Naive thymus-derived CD4-positive, alpha-beta T cell (primary cell): ENCODE data around the gene SRCAP. TPM values are rescaled to one million over a fixed set of nuclear protein-coding genes. Genes with fewer than 3 reads are reported as not detected.
A peak's percentile ranks its signal among the peaks of the same experiment; 100 is the strongest.

Experiments
- ATAC-seq: fragments of 150-1000 bp; cut with Tn5 transposase; 2 replicates; pipeline ENCODE4 v1.10.0; 2021; ENCODE audit warnings: mild to moderate bottlenecking, moderate library complexity
- CTCF ChIA-PET: fragments of 350-600 bp; sonication (Branson Sonifier 250); formaldehyde crosslinking; loops from one replicate; lab custom pipeline; 2021; ENCODE audit warnings: antibody characterized with exemption; lab: Charles Lee
- POLR2A ChIA-PET: fragments of 350-600 bp; sonication (Branson Sonifier 250); formaldehyde crosslinking; loops from one replicate; lab custom pipeline; 2021; ENCODE audit warnings: antibody characterized with exemption, inconsistent platforms; lab: Charles Lee
- DNase-seq, 9 donors: peaks; one replicate each; pipeline versions ENCODE4 v3.0.0 to v3.0.0-alpha.2; 2020 to 2022; ENCODE audit warnings: mixed read lengths in 1 of 9
- H3K27ac ChIP-seq: one replicate; pipeline ENCODE4 v1.7.0; 2013; ENCODE audit warnings: mild to moderate bottlenecking, low read depth, low read length, moderate library complexity
- H3K27me3 ChIP-seq, 2 donors: one replicate each; pipeline ENCODE4 v1.7.0; 2013; ENCODE audit warnings: low read length in 2 of 2, mild to moderate bottlenecking in 2 of 2, moderate library complexity in 2 of 2; ENCODE audit not compliant: control insufficient read depth in 2 of 2, insufficient read depth in 2 of 2
- H3K36me3 ChIP-seq, 3 experiments: 1 replicate in 2 of 3; 2 replicates in 1 of 3; pipeline ENCODE4 v1.7.0; 2013; ENCODE audit warnings: low read length in 3 of 3, mild to moderate bottlenecking in 3 of 3, moderate library complexity in 1 of 3; ENCODE audit not compliant: insufficient read depth in 3 of 3, control insufficient read depth in 2 of 3
- H3K4me1 ChIP-seq, 2 donors: one replicate each; pipeline ENCODE4 v1.7.0; 2013; ENCODE audit warnings: low read length in 2 of 2, mild to moderate bottlenecking in 2 of 2, moderate library complexity in 1 of 2; ENCODE audit not compliant: control insufficient read depth in 2 of 2, insufficient read depth in 2 of 2
- H3K4me3 ChIP-seq: 2 replicates; pipeline ENCODE4 v1.7.0; 2013; ENCODE audit warnings: mild to moderate bottlenecking, low read length
- H3K9me3 ChIP-seq, 3 experiments: 1 replicate in 2 of 3; 2 replicates in 1 of 3; pipeline ENCODE4 v1.7.0; 2013; ENCODE audit warnings: low read length in 3 of 3; ENCODE audit not compliant: control insufficient read depth in 2 of 3
- H3K27ac Mint-ChIP-seq, 9 donors: one replicate each; pipeline ENCODE4 v1.8.0; 2020 to 2022; ENCODE audit warnings: mixed read lengths in 9 of 9, mild to moderate bottlenecking in 8 of 9, moderate library complexity in 5 of 9, inconsistent platforms in 2 of 9
- H3K27me3 Mint-ChIP-seq, 5 donors: one replicate each; pipeline ENCODE4 v1.8.0; 2021 to 2022; ENCODE audit warnings: mixed read lengths in 5 of 5, mild to moderate bottlenecking in 1 of 5
- H3K36me3 Mint-ChIP-seq, 5 donors: one replicate each; pipeline ENCODE4 v1.8.0; 2020 to 2022; ENCODE audit warnings: mixed read lengths in 5 of 5, mild to moderate bottlenecking in 3 of 5, inconsistent platforms in 1 of 5
- H3K4me1 Mint-ChIP-seq, 7 donors: one replicate each; pipeline ENCODE4 v1.8.0; 2020 to 2022; ENCODE audit warnings: mixed read lengths in 7 of 7, mild to moderate bottlenecking in 3 of 7, inconsistent platforms in 1 of 7
- H3K4me3 Mint-ChIP-seq, 10 donors: one replicate each; pipeline ENCODE4 v1.8.0; 2020 to 2022; ENCODE audit warnings: mild to moderate bottlenecking in 10 of 10, mixed read lengths in 10 of 10, moderate library complexity in 6 of 10, inconsistent platforms in 2 of 10
- H3K9me3 Mint-ChIP-seq, 11 donors: one replicate each; pipeline ENCODE4 v1.8.0; 2020 to 2022; ENCODE audit warnings: mixed read lengths in 11 of 11, mild to moderate bottlenecking in 4 of 11, inconsistent platforms in 1 of 11, moderate library complexity in 1 of 11
- intact Hi-C, 2 donors: fragments of 100-400 bp; cut with micrococcal nuclease; formaldehyde crosslinking; loops; one replicate each; pipeline ENCODE4 v1.15.1; 2023
- polyA plus RNA-seq, 2 donors: library from polyadenylated mRNA; unstranded; fragments of 300-500 nt; fragmentation: Illumina TruSeq; gene quantifications; one replicate each; pipeline ENCODE4 v1.2.3, GENCODE V29; 2021
- total RNA-seq, 6 experiments: library from RNA in 5 of 6; stranded (reverse) in 5 of 6; gene quantifications; 1 replicate in 5 of 6; 2 replicates in 1 of 6; pipeline ENCODE4 v1.2.3 and lab custom pipeline; 2021 to 2026

Gene SRCAP
- total and polyA plus RNA-seq, 7 experiments from 2014 or later: 11.8 to 111 (median 86.7) TPM

DNA sequence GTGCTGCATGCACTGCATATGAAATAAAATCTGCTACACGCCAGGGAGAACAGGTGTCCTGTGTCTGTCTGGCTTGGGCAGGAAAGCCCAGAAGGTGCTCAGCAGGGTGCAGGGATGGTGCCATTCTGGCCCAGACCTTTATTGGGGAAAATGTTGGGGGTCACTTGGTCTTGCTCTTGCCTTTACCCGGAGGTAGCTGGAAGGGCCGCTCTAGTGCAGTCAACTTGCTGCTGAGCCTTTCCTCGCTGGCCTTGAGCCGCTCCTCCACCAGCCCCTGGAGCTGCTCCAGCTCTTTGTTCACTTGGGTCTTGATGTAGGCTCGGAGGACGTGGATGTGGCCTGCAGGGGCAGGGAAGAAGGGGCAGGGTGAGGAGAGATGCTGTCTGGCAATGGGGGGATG lies 58.3 kb downstream of the SRCAP start:
- no peak overlapping the region for H3K4me3 ChIP-seq
- H3K9me3 Mint-ChIP-seq: no peaks in the 10 kb centered on the region
- ChIA-PET POLR2A (interaction anchor here (0.7 kb wide), 1 partner anchor 35 kb away, joined by 3 read pairs; no protein-coding TSS in a partner anchor), CTCF (no interaction called here)
- ATAC-seq: no peak
- no peak overlapping the region for H3K27ac ChIP-seq
- no peaks in the 10 kb centered on the region for H3K27me3 Mint-ChIP-seq
- intact Hi-C loops: no loop called here
- peaks cover 0 to 13% (median 4%) of the 10 kb centered on the region in 5 donors for H3K36me3 Mint-ChIP-seq
- H3K36me3 ChIP-seq: peaks cover 0 to 50% (median 6%) of the 10 kb centered on the region in 3 experiments
- no peaks in the 10 kb centered on the region for H3K9me3 ChIP-seq
- peaks cover 6% of the 10 kb centered on the region in 2 donors for H3K4me1 ChIP-seq
- peak overlapping the region in 1 of 10 donors; percentile 5 for H3K4me3 Mint-ChIP-seq
- H3K27me3 ChIP-seq: no peaks in the 10 kb centered on the region
- no peak overlapping the region for H3K27ac Mint-ChIP-seq
- peaks cover 6 to 24% (median 14%) of the 10 kb centered on the region in 7 donors for H3K4me1 Mint-ChIP-seq
- no peak for DNase-seq

DNA sequence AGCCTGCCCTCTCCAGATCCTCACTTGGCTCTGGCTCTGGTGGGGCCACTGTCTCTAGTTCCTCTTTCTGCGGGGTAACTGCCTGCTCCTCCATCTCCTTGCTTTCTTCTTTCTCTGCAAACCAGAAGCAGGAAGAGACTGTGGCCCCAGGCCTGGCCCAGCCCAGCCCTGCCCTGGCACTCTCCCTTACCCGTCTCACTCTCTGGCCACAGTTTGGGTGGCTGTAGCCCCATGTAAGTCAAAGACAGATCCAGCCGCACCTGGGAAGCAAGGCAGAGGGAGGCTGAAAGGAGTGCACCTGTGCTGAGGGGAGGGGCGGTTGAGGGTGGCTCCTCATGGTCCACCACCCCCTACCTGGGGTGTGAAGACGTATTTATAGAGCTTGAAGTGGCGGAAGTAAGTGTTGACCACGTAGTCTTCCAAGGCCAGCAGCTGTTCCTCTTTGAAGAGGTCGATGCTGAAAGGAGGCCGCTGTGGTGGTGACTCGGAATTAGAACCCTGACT lies 60.1 kb downstream of the SRCAP start:
- H3K36me3 Mint-ChIP-seq: peaks cover 0 to 14% (median 4%) of the 10 kb centered on the region in 5 donors

DNA sequence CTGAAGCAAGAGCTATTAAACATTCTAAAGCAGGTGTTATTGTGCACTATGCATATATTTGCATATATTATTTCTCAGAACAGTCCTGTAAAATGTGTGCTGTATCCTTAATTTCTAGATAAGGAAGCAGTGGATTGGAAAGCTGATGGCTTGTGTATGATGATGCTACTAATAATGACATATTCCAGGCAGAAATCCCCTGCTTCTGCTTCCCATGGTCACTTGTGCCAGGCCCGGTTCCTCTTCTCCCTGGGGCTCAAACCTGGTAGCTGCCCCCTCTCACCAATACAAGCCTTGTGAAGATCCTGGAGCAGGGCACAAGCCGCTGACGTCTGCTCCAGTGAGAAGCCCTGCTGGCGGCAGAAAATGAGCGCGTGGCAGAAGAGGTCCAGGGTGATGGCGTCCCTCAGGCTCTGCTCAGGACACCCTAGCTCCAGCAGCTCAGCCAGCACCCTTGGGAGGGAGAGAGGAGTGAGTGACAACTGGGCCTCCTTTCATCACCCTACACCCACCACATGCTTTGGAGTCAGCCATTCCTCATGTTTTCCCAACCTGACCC lies 61.1 kb downstream of the SRCAP start:
- POLR2A ChIA-PET: interaction anchor here (1.0 to 2.5 kb wide), 2 partner anchors 11 to 16 kb away, joined by 3 to 17 read pairs; partner anchors contain the start of gene PHKG2
- Histone ChIP-seq H3K36me3 (peaks cover 9 to 56% (median 12%) of the 10 kb centered on the region in 3 experiments), H3K27me3 (no peaks in the 10 kb centered on the region), H3K27ac (no peak overlapping the region), H3K4me3 (no peak overlapping the region), H3K9me3 (no peaks in the 10 kb centered on the region), H3K4me1 (peaks cover 17 to 20% of the 10 kb centered on the region in 2 donors)
- Mint-ChIP-seq H3K27ac (no peak overlapping the region), H3K36me3 (peaks cover 0 to 12% (median 1%) of the 10 kb centered on the region in 5 donors), H3K4me1 (peaks cover 21 to 37% (median 27%) of the 10 kb centered on the region in 7 donors), H3K27me3 (no peaks in the 10 kb centered on the region), H3K4me3 (peak overlapping the region in 9 of 10 donors; percentile 2 to 98 (median 74)), H3K9me3 (no peaks in the 10 kb centered on the region)
- intact Hi-C loops: loop anchor here (5.0 kb wide), 3 partner anchors 103 to 142 kb away; partner anchors contain the start of genes CTF1 (in 1 of the 2) and FBRS (in 1 of the 2)
- CTCF ChIA-PET: no interaction called here
- no peak for DNase-seq
- no peak for ATAC-seq

More for the DNA sequence above, 60.1 kb downstream of the SRCAP start:
- Histone ChIP-seq H3K9me3 (no peaks in the 10 kb centered on the region), H3K27ac (no peak overlapping the region), H3K27me3 (no peaks in the 10 kb centered on the region), H3K4me3 (no peak overlapping the region), H3K36me3 (peaks cover 0 to 53% (median 3%) of the 10 kb centered on the region in 3 experiments), H3K4me1 (peaks cover 17 to 20% of the 10 kb centered on the region in 2 donors)
- peak; percentile 13 for ATAC-seq
- Mint-ChIP-seq H3K9me3 (no peaks in the 10 kb centered on the region), H3K4me1 (peaks cover 19 to 39% (median 27%) of the 10 kb centered on the region in 7 donors), H3K4me3 (no peak overlapping the region), H3K27me3 (no peaks in the 10 kb centered on the region), H3K27ac (no peak overlapping the region)
- no peak for DNase-seq
- intact Hi-C loops: no loop called here
- ChIA-PET CTCF (interaction anchor here (0.6 kb wide), 1 partner anchor 1093 kb away, joined by 3 read pairs; no protein-coding TSS in a partner anchor), POLR2A (interaction anchor here (1.0 to 2.5 kb wide), 3 partner anchors 10 to 15 kb away, joined by 3 to 17 read pairs (median 3); partner anchors contain the start of gene PHKG2)

DNA sequence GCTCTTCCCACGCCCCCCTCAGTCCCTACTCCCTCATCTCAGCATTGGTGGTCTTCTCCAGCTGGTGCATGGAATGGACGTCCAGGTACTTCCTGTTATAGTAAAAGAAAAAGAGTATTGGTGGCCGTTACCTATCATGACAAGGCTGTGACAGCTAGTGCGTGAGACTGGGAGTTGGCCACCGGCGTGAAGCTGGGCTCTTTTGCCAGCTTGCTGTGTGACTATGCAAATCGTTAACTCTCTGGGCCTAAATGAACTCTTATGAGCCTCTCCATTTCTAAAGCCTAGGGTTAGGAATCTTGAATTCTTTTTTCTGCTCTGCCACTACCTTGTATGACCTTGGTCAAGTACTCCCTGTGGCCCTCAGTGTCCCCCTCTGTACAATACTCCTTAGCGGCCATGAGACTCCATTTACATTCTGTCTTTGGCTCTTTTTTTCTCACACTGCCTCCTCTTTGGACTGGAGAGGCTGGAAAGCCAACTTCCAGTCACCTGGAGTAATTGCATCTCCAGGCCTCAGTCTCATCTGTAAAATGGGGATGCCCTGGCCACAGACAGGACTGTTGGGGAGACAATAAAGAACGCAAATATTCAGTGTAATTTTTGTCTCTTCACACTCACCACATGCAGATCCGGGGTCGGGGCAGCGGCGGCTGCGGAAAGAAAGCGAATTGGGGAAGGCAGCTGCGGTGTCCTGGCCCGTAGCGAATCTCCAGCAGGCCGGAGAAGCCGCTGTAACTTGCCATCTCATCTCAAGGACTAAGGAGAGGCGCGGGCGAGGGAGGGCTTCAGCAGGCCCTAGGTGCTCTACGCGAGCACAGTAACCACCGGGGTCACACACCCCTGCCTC lies 61.8 kb downstream of the SRCAP start:
- CTCF ChIA-PET: no interaction called here
- peaks cover 21 to 37% (median 30%) of the 10 kb centered on the region in 7 donors for H3K4me1 Mint-ChIP-seq
- no peaks in the 10 kb centered on the region for H3K9me3 ChIP-seq
- POLR2A ChIA-PET: interaction anchor here (1.1 to 2.5 kb wide), 2 partner anchors 12 to 13 kb away, joined by 5 to 17 read pairs; partner anchors contain the start of gene PHKG2
- peaks cover 16 to 58% (median 19%) of the 10 kb centered on the region in 3 experiments for H3K36me3 ChIP-seq
- no peaks in the 10 kb centered on the region for H3K27me3 Mint-ChIP-seq
- H3K4me3 ChIP-seq: peak overlapping the region; percentile 99
- peak overlapping the region; percentile 96 to 98 (median 97) for H3K4me3 Mint-ChIP-seq
- peak overlapping the region in 8 of 9 donors; percentile 9 to 96 (median 74) for H3K27ac Mint-ChIP-seq
- DNase-seq: no peak
- H3K27me3 ChIP-seq: no peaks in the 10 kb centered on the region
- peak overlapping the region; percentile 88 for H3K27ac ChIP-seq
- peaks cover 17 to 22% of the 10 kb centered on the region in 2 donors for H3K4me1 ChIP-seq
- H3K36me3 Mint-ChIP-seq: peaks cover under 1 to 16% (median 7%) of the 10 kb centered on the region in 5 donors
- ATAC-seq: no peak
- intact Hi-C loops: loop anchor here (5.0 kb wide), 3 partner anchors 104 to 141 kb away; partner anchors contain the start of genes CTF1 (in 1 of the 2) and FBRS (in 1 of the 2)
- no peaks in the 10 kb centered on the region for H3K9me3 Mint-ChIP-seq

DNA sequence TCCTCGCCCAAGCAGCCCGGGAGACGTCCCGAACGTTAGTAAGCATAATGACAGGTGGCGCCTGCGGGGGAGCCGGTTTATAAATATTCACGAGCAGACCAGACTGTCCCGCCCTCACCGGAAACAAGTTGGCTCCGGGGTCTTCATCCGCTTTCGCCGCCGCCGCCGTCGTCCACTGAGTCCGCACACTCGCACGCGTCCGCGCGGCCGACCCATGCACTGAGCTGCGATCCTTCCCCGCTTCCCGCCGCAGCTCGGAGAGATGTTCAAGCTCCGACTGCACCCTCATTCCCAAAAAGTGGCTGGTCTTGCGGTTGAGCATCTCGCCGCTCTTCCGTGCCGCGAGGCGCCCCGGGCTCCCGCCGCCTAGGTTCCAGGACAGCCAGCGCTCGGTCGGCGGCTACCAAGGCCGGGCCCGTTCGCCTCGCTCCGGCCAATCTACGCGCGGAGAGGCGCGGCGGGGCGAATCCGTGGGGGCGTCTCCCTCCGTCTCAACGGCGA lies 62.5 kb downstream of the SRCAP start:
- H3K9me3 Mint-ChIP-seq: no peaks in the 10 kb centered on the region
- DNase-seq (peak in 3 of 9 donors; percentile 12 to 47 (median 24)), ATAC-seq (peak; percentile 24)
- H3K4me3 Mint-ChIP-seq: peak overlapping the region; percentile 96 to 98 (median 97)
- H3K27ac ChIP-seq: peak overlapping the region; percentile 88
- peaks cover 17 to 25% of the 10 kb centered on the region in 2 donors for H3K4me1 ChIP-seq
- H3K36me3 Mint-ChIP-seq: peaks cover 3 to 19% (median 10%) of the 10 kb centered on the region in 5 donors
- CTCF ChIA-PET: no interaction called here
- no peaks in the 10 kb centered on the region for H3K27me3 Mint-ChIP-seq
- POLR2A ChIA-PET: interaction anchor here (1.1 kb wide), 1 partner anchor 14 kb away, joined by 5 read pairs; the partner anchor contains the start of gene PHKG2
- H3K4me1 Mint-ChIP-seq: peaks cover 21 to 37% (median 30%) of the 10 kb centered on the region in 7 donors
- H3K4me3 ChIP-seq: peak overlapping the region; percentile 99
- peak overlapping the region; percentile 82 to 96 (median 93) for H3K27ac Mint-ChIP-seq
- peaks cover 22 to 58% (median 23%) of the 10 kb centered on the region in 3 experiments for H3K36me3 ChIP-seq
- H3K27me3 ChIP-seq: no peaks in the 10 kb centered on the region
- H3K9me3 ChIP-seq: no peaks in the 10 kb centered on the region
- intact Hi-C loops: loop anchor here (5.0 kb wide), 3 partner anchors 104 to 141 kb away; partner anchors contain the start of genes CTF1 (in 1 of the 2) and FBRS (in 1 of the 2)
